OCI-LY1 (cell line): Measurements from ENCODE around the gene TMEM263.

ENCODE experiments used
- EZH2 ChIP-seq: fragments of 200-600 bp; sonication (generic), shearing (Covaris generic); IDR thresholded peaks from 2 replicates; pipeline ENCODE4 v1.8.0; 2017; ENCODE audit warnings: borderline replicate concordance, mixed run types, mild to moderate bottlenecking, antibody characterized with exemption, low read length, moderate library complexity, mixed read lengths
- TF ChIP-seq, protein P1 (sequence below): fragments of 200-600 bp; sonication (generic), shearing (Covaris generic); IDR thresholded peaks from 2 replicates; pipeline ENCODE4 v1.5.1; 2017; ENCODE audit warnings: mild to moderate bottlenecking, antibody characterized with exemption, low read length, moderate library complexity, mixed read lengths

- TF ChIP-seq, protein P1, sequence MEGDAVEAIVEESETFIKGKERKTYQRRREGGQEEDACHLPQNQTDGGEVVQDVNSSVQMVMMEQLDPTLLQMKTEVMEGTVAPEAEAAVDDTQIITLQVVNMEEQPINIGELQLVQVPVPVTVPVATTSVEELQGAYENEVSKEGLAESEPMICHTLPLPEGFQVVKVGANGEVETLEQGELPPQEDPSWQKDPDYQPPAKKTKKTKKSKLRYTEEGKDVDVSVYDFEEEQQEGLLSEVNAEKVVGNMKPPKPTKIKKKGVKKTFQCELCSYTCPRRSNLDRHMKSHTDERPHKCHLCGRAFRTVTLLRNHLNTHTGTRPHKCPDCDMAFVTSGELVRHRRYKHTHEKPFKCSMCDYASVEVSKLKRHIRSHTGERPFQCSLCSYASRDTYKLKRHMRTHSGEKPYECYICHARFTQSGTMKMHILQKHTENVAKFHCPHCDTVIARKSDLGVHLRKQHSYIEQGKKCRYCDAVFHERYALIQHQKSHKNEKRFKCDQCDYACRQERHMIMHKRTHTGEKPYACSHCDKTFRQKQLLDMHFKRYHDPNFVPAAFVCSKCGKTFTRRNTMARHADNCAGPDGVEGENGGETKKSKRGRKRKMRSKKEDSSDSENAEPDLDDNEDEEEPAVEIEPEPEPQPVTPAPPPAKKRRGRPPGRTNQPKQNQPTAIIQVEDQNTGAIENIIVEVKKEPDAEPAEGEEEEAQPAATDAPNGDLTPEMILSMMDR = no peak
- no peak for TF ChIP-seq EZH2
Observed at GRCh38 chr12:106997916-106998315, 42.2 kb downstream of the TMEM263 start.
